Head of caudate nucleus (tissue), 42 donors: Measurements from ENCODE around the gene SPR.

Experiments used
- DNase-seq, 42 donors: peaks; one replicate each; pipeline versions ENCODE4 v3.0.0 to v3.0.0-alpha.2; 2020 to 2021; ENCODE audit warnings: mixed read lengths in 7 of 42
- intact Hi-C: fragments of 100-400 bp; cut with DNase I; formaldehyde crosslinking; loops from one replicate; pipeline ENCODE4 v1.15.0; 2022

The SPR gene

DNA sequence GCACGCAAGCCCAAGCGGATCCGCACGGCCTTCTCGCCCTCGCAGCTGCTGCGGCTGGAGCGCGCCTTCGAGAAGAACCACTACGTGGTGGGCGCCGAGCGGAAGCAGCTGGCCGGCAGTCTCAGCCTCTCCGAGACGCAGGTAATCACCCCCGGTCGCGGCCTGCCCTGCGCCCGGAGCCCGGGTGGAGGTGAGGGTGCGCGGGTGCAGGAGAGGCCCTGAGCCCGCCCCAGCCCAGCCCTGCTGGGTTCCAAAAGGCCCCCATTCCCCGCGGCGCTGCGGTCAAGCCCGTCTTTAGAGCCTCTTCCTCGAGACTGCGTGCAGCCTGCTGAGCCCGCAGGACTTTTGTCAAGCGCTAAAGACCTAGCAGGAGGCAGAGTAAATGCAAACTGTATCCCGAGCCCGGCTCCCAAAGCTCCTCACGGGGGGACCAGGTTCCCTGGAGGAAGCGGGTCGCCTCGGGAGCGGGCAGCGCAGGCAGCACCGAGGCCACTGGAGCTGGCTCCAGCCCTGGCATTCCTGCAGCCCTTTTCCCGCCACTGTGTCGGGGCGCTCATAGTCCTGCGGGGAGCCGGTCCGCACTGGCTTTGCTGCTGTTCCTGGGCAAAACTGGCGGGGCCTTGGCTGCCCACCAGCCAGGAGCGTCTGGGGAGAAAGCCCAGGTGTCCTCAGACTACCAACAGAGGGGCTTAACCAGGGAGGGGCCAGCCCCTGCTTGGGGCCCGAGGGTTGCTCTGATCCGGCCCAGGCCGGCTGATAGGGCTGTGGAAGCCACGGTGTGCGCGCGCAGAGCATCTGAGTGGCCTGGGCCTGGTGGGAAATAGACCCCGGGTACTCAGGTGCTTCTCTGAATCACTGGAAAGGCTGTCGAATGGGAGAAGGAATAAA lies 37.4 kb downstream of the SPR start:
- peak in 5 of 42 donors; percentile 1 to 40 (median 13) for DNase-seq
- intact Hi-C loops = no loop called here

DNA sequence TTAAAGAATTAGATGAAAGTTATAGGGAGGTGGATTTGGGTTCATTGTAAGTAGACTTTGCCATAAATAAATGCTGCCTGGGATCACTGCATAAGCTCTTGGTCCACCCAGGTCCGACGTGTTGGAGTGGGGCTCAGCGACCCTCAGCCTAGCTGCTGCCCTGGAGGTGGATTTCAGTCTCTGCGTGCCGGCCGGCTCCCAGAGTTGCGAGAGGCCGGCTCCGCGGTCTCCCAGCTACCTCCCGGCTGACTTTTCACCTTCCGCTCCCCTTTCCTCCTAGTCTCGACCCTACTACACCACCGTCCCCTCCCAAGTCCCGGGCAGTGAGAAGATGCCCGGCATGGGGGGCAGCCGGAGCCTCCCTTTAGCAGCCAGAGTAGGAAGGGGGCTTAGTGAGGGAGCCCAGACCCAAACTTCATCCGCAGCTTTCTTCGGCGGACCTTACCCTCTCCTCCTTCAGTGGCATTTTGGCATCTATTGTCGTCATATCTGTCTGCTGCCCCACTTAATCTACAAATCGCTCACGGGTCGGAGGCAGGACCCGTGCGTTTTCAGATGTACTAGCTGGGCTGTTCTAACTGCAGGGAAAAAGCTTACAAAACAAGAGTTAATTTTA lies 38.2 kb downstream of the SPR start:
- intact Hi-C loops = no loop called here

GRCh38 chr2:72926368-72926767 lies 39.2 kb downstream of the SPR start:
- DNase-seq = no peak
- intact Hi-C loops = no loop called here

More for the DNA sequence above, 38.2 kb downstream of the SPR start:
- peak in 5 of 42 donors; percentile 0 to 29 (median 5) for DNase-seq

GRCh38 chr2:72926811-72927465 lies 39.7 kb downstream of the SPR start:
- no peak for DNase-seq
- intact Hi-C loops = no loop called here

DNA sequence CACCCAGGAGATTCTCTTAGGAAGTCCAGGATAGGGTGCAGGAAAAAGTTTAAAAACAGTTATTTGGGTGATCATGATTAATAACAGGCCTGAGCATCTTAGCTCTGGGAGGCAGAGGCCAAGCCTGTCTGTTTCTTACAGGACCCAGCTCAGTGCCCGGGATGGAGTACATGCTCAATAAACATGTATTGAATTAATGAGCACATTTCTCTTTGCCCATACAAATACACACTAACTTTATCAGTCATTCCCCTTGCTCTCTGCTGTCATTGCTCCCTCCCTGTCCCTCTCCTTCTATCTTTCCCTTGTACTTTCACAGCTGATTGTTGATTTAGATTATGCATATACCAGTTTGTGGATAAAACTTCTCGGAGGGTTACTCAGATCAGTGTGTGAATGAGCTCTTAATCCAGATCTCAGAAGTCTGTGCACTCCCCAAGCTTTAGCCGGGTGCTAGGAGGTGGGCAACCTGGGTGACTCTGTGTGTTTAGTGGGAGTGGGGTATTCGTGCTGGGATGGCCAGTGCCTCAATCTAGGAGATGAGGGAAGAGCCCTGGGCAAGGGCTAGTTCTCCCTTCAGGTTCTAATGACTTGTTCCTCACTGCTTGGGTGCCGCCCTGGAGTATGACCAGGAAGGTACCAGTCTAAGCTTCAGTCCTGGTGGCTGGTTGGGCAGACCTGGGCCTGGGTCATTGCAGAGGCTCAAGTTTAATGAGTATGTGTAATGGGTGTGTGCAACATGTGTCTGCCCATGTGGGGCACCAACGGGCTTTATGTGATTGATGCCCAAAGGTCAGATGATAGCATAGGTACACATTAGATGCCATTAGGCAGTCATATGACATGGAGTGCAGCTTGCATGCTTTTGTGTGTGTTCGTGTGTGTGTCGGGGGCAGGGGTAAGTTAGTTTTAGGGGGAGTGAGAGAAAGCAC lies 40.7 kb downstream of the SPR start:
- intact Hi-C loops = no loop called here
- DNase-seq = peak in 5 of 42 donors; percentile 0 to 18 (median 5)

DNA sequence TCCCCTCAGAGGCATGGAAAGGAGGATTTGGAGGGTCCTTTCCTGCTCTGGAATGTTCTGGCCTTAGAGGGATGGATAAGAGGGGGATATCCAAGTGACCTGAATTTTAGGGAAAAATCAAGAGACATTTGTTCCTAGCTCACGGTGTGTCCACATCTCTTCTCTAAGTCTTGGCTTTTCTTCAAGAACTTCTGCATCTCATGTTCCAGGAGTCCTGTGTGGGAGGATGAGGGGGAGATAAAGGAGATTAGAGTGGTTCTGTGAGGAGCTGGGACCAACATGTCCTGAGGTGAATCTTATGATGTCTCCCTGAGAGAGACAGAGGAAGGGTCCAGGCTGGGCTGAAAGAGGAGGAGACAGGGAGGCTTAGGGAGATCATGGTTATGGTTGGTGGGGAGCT lies 41.8 kb downstream of the SPR start:
- no peak for DNase-seq
- intact Hi-C loops = no loop called here

- peak in 2 of 42 donors; percentile 16 to 41 for DNase-seq
- intact Hi-C loops = no loop called here
Measured at GRCh38 chr2:72931280-72931910, 44.2 kb downstream of the SPR start.

GRCh38 chr2:72932045-72932740 lies 45.0 kb downstream of the SPR start:
- peak in 1 of 42 donors; percentile 12 for DNase-seq
- intact Hi-C loops = no loop called here

DNA sequence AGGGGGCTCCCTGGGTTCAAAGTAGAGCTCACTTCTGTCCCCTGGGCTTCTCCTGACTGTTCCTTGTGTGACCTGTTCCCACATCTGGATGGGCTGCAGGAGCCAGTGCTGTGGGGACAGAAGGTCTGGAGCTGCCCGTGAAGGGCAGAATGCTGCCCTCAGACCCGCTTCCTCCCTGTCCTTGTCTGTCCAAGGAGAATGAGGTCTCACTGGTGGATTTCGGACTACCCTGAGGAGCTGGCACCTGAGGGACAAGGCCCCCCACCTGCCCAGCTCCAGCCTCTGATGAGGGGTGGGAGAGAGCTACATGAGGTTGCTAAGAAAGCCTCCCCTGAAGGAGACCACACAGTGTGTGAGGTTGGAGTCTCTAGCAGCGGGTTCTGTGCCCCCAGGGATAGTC lies 45.6 kb downstream of the SPR start:
- DNase-seq = no peak
- intact Hi-C loops = no loop called here

DNA sequence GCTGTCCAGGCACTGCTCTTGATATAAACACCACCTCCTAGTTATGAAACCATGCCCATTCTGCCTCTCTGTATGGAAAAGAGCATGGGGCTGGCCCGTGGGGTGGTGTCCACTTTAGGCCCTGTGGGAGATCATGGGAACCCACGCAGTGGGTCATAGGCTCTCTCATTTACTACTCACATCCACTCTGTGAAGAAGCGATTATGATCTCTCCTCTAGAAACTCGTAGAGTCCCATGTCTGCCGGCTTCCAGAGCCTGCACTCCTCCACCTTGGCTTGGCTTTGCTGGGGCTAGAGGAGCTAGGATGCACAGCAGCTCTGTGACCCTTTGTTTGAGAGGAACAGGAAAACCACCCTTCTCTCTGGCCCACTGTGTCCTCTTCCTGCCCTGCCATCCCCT lies 46.0 kb downstream of the SPR start:
- intact Hi-C loops = no loop called here
- DNase-seq = no peak

DNA sequence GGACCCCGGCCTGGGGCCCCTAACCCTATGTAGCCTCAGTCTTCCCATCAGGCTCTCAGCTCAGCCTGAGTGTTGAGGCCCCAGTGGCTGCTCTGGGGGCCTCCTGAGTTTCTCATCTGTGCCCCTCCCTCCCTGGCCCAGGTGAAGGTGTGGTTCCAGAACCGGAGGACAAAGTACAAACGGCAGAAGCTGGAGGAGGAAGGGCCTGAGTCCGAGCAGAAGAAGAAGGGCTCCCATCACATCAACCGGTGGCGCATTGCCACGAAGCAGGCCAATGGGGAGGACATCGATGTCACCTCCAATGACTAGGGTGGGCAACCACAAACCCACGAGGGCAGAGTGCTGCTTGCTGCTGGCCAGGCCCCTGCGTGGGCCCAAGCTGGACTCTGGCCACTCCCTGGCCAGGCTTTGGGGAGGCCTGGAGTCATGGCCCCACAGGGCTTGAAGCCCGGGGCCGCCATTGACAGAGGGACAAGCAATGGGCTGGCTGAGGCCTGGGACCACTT lies 46.5 kb downstream of the SPR start:
- no peak for DNase-seq
- intact Hi-C loops = no loop called here

- intact Hi-C loops = no loop called here
- DNase-seq = no peak
Measured at GRCh38 chr2:72934683-72935610, 47.7 kb downstream of the SPR start.

DNA sequence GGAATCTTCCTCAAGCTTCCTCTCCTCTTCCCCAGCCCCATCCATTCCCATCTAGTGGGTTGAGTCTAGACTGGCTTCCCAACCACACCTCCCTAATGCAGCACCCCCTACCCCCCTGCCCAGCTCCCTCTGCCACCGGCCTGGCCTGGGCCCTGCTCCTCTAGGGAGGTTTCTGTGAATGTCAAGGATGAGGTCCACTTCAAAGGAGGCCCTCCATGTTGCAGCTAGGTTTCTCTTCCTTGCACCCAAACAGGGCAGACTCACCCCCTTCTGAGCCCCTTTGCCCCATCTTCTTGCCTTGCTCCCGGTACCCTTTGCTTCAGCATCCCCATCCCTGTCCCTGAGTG lies 48.4 kb downstream of the SPR start:
- no peak for DNase-seq
- intact Hi-C loops = no loop called here

- intact Hi-C loops = no loop called here
- DNase-seq = no peak
Measured at GRCh38 chr2:72936660-72937355, 49.6 kb downstream of the SPR start.

DNA sequence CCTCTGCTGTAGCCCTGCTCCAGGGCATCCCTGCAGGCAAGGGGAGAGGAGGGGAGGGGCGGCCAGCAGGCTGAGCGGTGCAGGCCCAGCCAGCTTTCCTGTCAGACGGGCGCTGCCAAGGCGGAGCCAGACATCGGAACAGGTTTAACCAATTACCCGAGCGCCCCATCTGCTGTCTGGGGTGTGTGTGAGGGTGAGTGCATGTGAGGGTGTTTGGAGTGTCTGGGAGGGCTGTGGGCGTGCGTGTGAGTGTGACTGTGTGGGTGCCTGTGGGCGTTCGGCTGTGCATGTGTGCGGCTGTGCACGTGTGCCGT lies 50.1 kb downstream of the SPR start:
- intact Hi-C loops = no loop called here
- DNase-seq = peak in 5 of 42 donors; percentile 13 to 47 (median 27)

DNA sequence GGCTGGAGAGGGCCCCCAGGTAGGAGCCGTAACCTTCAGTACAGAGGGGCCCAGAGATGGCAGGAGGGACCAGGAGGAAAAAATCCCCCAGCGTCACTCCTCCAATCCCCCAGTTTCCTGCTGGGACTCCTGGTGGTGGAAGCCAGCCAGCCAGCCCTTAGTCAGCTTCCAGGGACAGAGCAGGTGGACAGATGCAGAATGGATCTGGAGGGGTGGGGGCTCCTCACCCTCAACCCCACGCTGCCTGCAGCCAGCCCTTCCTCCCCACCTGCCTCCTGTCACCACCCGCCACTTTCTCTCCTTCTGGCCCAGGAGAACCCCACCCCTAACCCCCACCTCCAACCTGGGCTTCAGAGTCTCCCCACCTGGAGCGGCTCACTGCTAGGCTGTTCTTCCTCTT lies 51.2 kb downstream of the SPR start:
- no peak for DNase-seq
- intact Hi-C loops = no loop called here
